Heart right ventricle (tissue), 16 donors: ENCODE measurements around the gene ASPSCR1. TPM values are rescaled to one million over a fixed set of nuclear protein-coding genes. Genes with fewer than 3 reads are reported as not detected.
A peak's percentile ranks its signal among the peaks of the same experiment; 100 is the strongest.

Experiments used
- ATAC-seq, 8 donors: fragments of 200-7000 bp; cut with Tn5 transposase; one replicate each; pipeline ENCODE4 v1.9.1; 2020; ENCODE audit warnings: mild to moderate bottlenecking in 8 of 8, moderate library complexity in 8 of 8, moderate number of reproducible peaks in 1 of 8
- DNase-seq, 2 donors: peaks; one replicate each; pipeline ENCODE4 v3.0.0-alpha.2; 2020
- H3K27ac ChIP-seq, 10 donors: fragments of 200-600 bp; sonication (generic) in 2 of 10; one replicate each; pipeline versions ENCODE4 v1.5.0 to v1.8.0; 2020 to 2022; ENCODE audit warnings: mild to moderate bottlenecking in 3 of 10
- H3K27me3 ChIP-seq, 7 donors: fragments of 200-600 bp; one replicate each; pipeline ENCODE4 v1.8.0; 2021 to 2022; ENCODE audit warnings: mild to moderate bottlenecking in 2 of 7
- H3K36me3 ChIP-seq, 9 donors: fragments of 200-600 bp; sonication (generic) in 1 of 9; one replicate each; pipeline versions ENCODE4 v1.5.0 to v1.8.0; 2020 to 2022; ENCODE audit warnings: mild to moderate bottlenecking in 2 of 9
- H3K4me1 ChIP-seq, 9 donors: fragments of 200-600 bp; sonication (generic) in 1 of 9; one replicate each; pipeline versions ENCODE4 v1.5.0 to v1.8.0; 2020 to 2022; ENCODE audit warnings: mild to moderate bottlenecking in 4 of 9
- H3K4me3 ChIP-seq, 10 donors: fragments of 200-600 bp; sonication (generic) in 2 of 10; one replicate each; pipeline versions ENCODE4 v1.5.0 to v1.8.0; 2020 to 2022; ENCODE audit warnings: mild to moderate bottlenecking in 7 of 10, moderate library complexity in 2 of 10
- H3K9me3 ChIP-seq, 11 donors: fragments of 200-600 bp in 10 of 11; sonication (generic) in 2 of 11; one replicate each; pipeline versions ENCODE4 v1.5.0 to v1.8.0; 2013 to 2022; ENCODE audit warnings: mild to moderate bottlenecking in 2 of 11, control low read depth in 1 of 11, moderate library complexity in 1 of 11
- CTCF ChIP-seq, 9 donors: fragments of 200-600 bp; sonication (generic) in 2 of 9; IDR thresholded peaks; one replicate each; pipeline versions ENCODE4 v1.5.0 to v1.8.0; 2021 to 2022; ENCODE audit warnings: antibody characterized with exemption in 9 of 9, mild to moderate bottlenecking in 5 of 9, moderate library complexity in 1 of 9
- WGBS, 2 donors: extraction: QIAGEN DNeasy Blood & Tissue Kit; methylation state at CpG; one replicate each; pipeline ENCODE4 v1.1.7; 2013; ENCODE audit warnings: inconsistent platforms in 1 of 2; 5-methylcytosine and 5-hydroxymethylcytosine counted together
- intact Hi-C, 10 donors: fragments of 100-400 bp; cut with DNase I; formaldehyde crosslinking; loops; one replicate each; pipeline versions ENCODE4 v1.11.1 to v1.14.2; 2022
- long read RNA-seq, 3 donors: library from polyadenylated mRNA; unstranded; transcript quantifications; one replicate each; pipeline ENCODE4 v2.0.0, GENCODE V29; 2020 to 2021
- polyA plus RNA-seq, 2 donors: library from polyadenylated mRNA; stranded (reverse); fragments of 200-250 nt; gene quantifications; one replicate each; pipeline ENCODE4 v1.2.3, GENCODE V29; 2013
- total RNA-seq, 10 donors: library from RNA; stranded (reverse); fragmentation: NEBNext Ultra II Directional in 3 of 10; extraction: Animal tissue kit (Norgen Biotek cat#: 25700) in 3 of 10; gene quantifications; one replicate each; pipeline versions ENCODE4 v1.2.1 to v1.2.4, GENCODE V29; 2021 to 2023
- donor health status: Arrhythmogenic right ventricular cardiomyopathy.
- donor health status: ischemic (EF 13 %, LVEDD 7.1; RV severe dilation, severe dysfunction).
- donor health status: healthy with polysubstance abuse.
- donor health status: DM: no; HTN: yes; CAD: no.
- donor health status: DM: no; HTN: no; CAD: no.
- donor health status: ischemic (EF 25% LVEDD 6.9; RV normal size, moderate dysfunction).
- donor health status: ischemic (EF 25% LVEDD 5.7; RV mildly dilated, moderate dysfunction).
- donor health status: healthy.
- donor health status: DM: yes; HTN: yes; CAD: no.
- donor health status: Ischemic cardiomyopathy.
- donor health status: ischemic (EF 35%, LVEDD 5.7; RV mildly dilated, moderate dysfunction).
- donor health status: nonischemic (EF 11% LVEDD 7.7; RV severe dilation, severe dysfunction).
- donor health status: DM: yes; HTN: yes; CAD: no.
- donor health status: PGD.
- donor health status: ischemic (EF 29% LVEDD 5.4; RV normal size, mild dysfunction).
- donor health status: nonischemic (EF 23%, LVEDD 6.1; RV moderate dilation, normal function).

The ASPSCR1 gene
- total RNA-seq = 10 to 100 TPM; 19.9 to 38.2 (median 22.6) TPM
- 100 to 1,000 TPM in 1 of 2 donors, 10 to 100 TPM in 1; 40.5 to 115 TPM for polyA plus RNA-seq
- long read RNA-seq, donor 1, full-length matches to known transcripts = 40 of 71 reads
- long read RNA-seq, donor 1, partial matches to known transcripts = 14 of 71 reads
- long read RNA-seq, donor 1, other reads (novel, unspliced or antisense) = 17 of 71 reads
- long read RNA-seq, donor 2, full-length matches to known transcripts = 59 of 93 reads
- long read RNA-seq, donor 2, partial matches to known transcripts = 12 of 93 reads
- long read RNA-seq, donor 2, other reads (novel, unspliced or antisense) = 22 of 93 reads
- long read RNA-seq, donor 3, transcript ASPSCR1-202 (16 exons, 1,843 nt) = major isoform, 50 of 84 reads
- long read RNA-seq, donor 3, partial matches to known transcripts = 10 of 84 reads
- long read RNA-seq, donor 3, other reads (novel, unspliced or antisense) = 23 of 84 reads

GRCh38 chr17:81977211-81977808, at the start of gene ASPSCR1:
TSS of gene ASPSCR1 (plus strand) at chr17:81977629. CDS start at chr17:81977647, 18 bp downstream.
- H3K4me3 ChIP-seq = peak within 1 kb of the TSS; percentile 74 to 91 (median 84)
- H3K4me1 ChIP-seq = peaks cover 4 to 24% (median 16%) of the 10 kb centered on the region in 9 donors
- H3K27ac ChIP-seq = peak within 1 kb of the TSS; percentile 73 to 98 (median 94)
- H3K36me3 ChIP-seq = peaks cover 0 to 30% (median 0%) of the 10 kb centered on the region in 9 donors
- peaks cover 0 to 10% (median 0%) of the 10 kb centered on the region in 11 donors for H3K9me3 ChIP-seq
- H3K27me3 ChIP-seq = peaks cover 0 to 3% (median 0%) of the 10 kb centered on the region in 7 donors
- peak; percentile 90 to 94 for DNase-seq
- intact Hi-C loops = no loop called here
- ATAC-seq = peak; percentile 95 to 99 (median 98)
- TF ChIP-seq CTCF (IDR thresholded peaks at IDR 0.05) = peak in 1 of 9 donors; percentile 6
- WGBS, 2 donors = 0% methylated on average over 59 to 73 of the region's 76 CpGs

GRCh38 chr17:81927653-81928543, 49.5 kb upstream of the ASPSCR1 start, which contains the start of gene MAFG:
TSS of gene MAFG (minus strand) at chr17:81927735. CDS start at chr17:81923185, 4,550 bp downstream.
- TF ChIP-seq CTCF (IDR thresholded peaks at IDR 0.05) = peak in 7 of 9 donors; percentile 9 to 54 (median 29)
- Histone ChIP-seq H3K9me3 (no peaks in the 10 kb centered on the region), H3K4me1 (peaks cover 29 to 49% (median 47%) of the 10 kb centered on the region in 9 donors), H3K4me3 (peak within 1 kb of the TSS; percentile 82 to 97 (median 94)), H3K36me3 (peaks cover 0 to under 1% (median 0%) of the 10 kb centered on the region in 9 donors), H3K27ac (peak within 1 kb of the TSS; percentile 78 to 98 (median 96)), H3K27me3 (peaks cover 0 to 37% (median 4%) of the 10 kb centered on the region in 7 donors)
- DNase-seq (peak; percentile 91 to 93), ATAC-seq (peak; percentile 55 to 79 (median 70))
- intact Hi-C loops = no loop called here
- 1% methylated on average over 92 to 98 of the region's 98 CpGs for WGBS, 2 donors

- 39 to 40% methylated on average over 44 of the region's 44 CpGs for WGBS, 2 donors
- Histone ChIP-seq H3K27ac (no peak overlapping the region), H3K27me3 (peaks cover 0 to 37% (median 4%) of the 10 kb centered on the region in 7 donors), H3K36me3 (no peaks in the 10 kb centered on the region), H3K9me3 (no peaks in the 10 kb centered on the region), H3K4me1 (peaks cover 24 to 41% (median 39%) of the 10 kb centered on the region in 9 donors), H3K4me3 (peak overlapping the region in 9 of 10 donors; percentile 46 to 97 (median 92))
- no peak for DNase-seq
- intact Hi-C loops = no loop called here
- peak in 1 of 8 donors; percentile 4 for ATAC-seq
- no peak for TF ChIP-seq CTCF (IDR thresholded peaks at IDR 0.05)
Measured at GRCh38 chr17:81928544-81929252, 48.7 kb upstream of the ASPSCR1 start.
